B cell (primary cell): Measurements from ENCODE around the gene STMN3.

Source experiments
- CTCF ChIP-seq: fragments of 200-600 bp; IDR thresholded peaks from one replicate; pipeline ENCODE4 v1.8.0; 2022; ENCODE audit warnings: antibody characterized with exemption, mild to moderate bottlenecking
- EZH2 ChIP-seq: IDR thresholded peaks from 2 replicates; pipeline ENCODE4 v1.6.1; 2012; ENCODE audit warnings: borderline replicate concordance, low read depth, mild to moderate bottlenecking, moderate library complexity, low read length; ENCODE audit not compliant: insufficient read depth, poor library complexity, severe bottlenecking

- TF ChIP-seq CTCF (no peak), EZH2 (no peak)
These were observed 9.3 kb downstream of the STMN3 start for GRCh38 chr20:63643946-63644345.
